Measurements from ENCODE around the gene CHCHD3.

GRCh38 chr7:133064082-133064820 lies 17.6 kb downstream of the CHCHD3 start:
- TF ChIP-seq POLR2A (IDR thresholded peaks at IDR 0.05) (no peak), CTCF (IDR thresholded peaks at IDR 0.05) (no peak)

Measured in lower leg skin (tissue), 3 donors.